GM18868 (cell line): Measurements from ENCODE around the gene SLC25A12.

Experiments used
- ATAC-seq: cut with Tn5 transposase; IDR thresholded peaks from one replicate; pipeline ENCODE4 v1.9.1; 2021; ENCODE audit warnings: mild to moderate bottlenecking, moderate library complexity; ENCODE audit not compliant: unreplicated experiment

The SLC25A12 gene

DNA sequence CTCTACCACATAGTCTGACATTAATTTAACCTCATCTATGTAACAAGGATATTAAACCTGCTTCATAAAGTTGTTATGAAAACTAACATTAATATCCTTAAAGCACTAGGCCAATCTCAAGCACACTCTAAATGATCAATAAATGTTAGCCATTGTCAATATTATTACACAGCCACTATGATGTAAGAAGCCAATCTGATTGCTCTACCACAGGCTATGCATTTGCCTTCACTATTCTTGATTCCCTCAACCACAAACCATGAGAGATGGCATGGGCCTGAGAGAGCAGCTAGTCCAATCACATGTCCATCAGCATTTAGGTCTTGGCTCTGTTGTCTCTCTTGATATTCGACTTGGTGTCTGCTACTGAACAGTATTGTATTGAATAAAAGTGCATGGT, 4.2 kb downstream of the SLC25A12 start:
- ATAC-seq = no peak

GRCh38 chr2:171889333-171889732, 4.7 kb downstream of the SLC25A12 start:
- no peak for ATAC-seq

GRCh38 chr2:171883275-171883893, 10.7 kb downstream of the SLC25A12 start:
- no peak for ATAC-seq

DNA sequence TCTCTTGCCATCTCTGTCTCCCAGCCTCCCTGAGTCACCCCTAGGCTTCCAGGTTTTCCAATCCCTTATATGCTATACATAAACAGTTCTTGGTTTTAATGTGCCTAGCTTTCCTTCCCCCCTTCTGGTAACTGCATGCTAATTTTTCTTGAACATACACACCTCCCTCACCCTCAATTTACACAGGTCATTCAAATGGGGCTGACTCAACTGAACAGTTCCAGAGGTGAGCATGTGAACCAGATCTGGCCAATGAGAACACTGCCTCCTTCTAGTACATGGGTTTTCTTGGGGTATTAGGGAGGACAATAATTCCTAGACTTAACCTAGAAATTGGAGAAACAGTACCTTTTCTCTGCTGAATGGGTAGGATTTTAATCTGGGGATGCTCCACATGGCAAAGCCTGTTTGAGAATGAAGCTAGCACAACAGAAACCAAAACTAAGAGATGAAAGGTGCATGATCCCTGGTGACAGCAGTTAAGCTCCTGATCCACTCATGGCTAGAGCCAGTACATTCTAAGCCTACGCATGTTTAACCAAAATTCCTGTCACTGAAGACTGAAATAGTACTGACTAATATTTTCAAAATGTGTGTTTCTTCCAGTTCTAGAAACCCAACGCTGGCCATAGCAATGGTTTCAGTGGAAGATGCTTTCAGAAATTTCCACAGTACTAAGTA, 11.8 kb downstream of the SLC25A12 start:
- no peak for ATAC-seq

GRCh38 chr2:171880774-171881173, 13.3 kb downstream of the SLC25A12 start:
- no peak for ATAC-seq

GRCh38 chr2:171879865-171880264, 14.2 kb downstream of the SLC25A12 start:
- ATAC-seq = no peak

GRCh38 chr2:171878481-171878993, 15.5 kb downstream of the SLC25A12 start:
- no peak for ATAC-seq

GRCh38 chr2:171874963-171875362, 19.1 kb downstream of the SLC25A12 start:
- ATAC-seq = no peak

DNA sequence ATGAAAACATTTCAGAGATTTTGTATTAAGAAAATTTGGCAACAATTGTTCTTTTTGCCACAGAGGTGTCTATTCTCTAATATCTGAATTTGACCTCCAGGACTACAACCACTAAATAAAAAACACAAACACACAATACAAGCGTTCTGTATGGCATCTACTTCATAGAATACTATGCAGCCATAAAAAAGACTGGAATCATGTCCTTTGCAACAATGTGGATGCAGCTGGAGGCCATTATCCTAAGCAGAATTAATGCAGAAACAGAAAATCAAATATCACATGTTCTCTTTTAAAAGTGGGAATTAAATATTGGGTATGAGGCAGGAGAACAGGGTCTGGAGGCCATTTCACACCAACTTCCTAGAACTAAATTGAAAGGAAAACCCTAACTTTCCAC, 19.5 kb downstream of the SLC25A12 start:
- ATAC-seq = no peak

DNA sequence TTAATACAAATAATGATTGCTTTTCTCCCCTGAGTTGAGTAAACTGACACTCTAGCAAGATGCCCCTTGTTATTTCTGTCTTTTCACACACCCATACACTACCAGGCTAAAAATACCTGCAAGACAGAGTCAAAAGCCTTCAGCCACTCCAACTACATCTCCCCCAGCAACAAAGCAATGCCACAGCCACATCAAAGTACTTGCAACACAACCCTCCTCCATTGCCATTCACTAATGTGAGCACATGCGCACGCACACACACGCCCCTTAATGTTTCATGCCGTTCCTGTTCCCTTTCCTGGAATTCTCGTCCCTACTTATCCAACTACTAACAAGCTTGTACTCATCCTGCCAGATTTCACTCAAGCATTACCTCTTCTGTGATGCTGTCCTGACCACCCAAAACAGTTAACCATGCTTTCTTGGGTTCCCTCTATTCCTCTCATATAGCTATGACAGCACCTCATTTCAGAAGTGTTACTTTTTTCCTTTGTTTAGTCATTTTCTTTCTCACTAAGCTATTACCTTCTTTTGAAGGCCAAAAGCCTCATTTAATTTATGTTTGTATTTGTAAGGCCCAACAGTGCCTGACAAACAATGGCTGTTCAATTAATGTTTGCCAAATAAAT, 29.6 kb downstream of the SLC25A12 start:
- no peak for ATAC-seq

GRCh38 chr2:171862501-171862900, 31.5 kb downstream of the SLC25A12 start:
- ATAC-seq = no peak

- ATAC-seq = no peak
Observed at GRCh38 chr2:171858397-171858958, 35.6 kb downstream of the SLC25A12 start.

DNA sequence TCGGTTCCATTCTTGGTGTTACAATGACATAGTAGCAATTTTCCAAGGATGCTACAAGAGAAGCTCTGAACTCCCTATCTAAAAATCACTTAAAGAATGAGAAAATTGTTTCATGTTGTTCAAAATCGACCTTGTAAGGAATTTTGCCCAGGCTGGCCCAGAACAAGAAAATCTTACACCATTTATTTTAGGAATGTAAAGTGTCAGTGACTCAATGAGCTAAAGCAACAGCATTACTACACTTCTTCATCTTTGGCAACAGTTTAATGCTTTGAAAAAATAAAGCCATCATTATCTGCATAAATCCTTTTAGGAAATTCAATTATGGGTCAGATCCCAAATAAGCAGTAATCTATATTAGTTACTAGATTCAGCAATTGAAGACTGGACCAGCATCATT, 38.6 kb downstream of the SLC25A12 start:
- no peak for ATAC-seq

- ATAC-seq = no peak
Observed at GRCh38 chr2:171852366-171852888, 41.6 kb downstream of the SLC25A12 start.

- ATAC-seq = no peak
Observed at GRCh38 chr2:171847627-171848026, 46.4 kb downstream of the SLC25A12 start.

- ATAC-seq = no peak
Observed at GRCh38 chr2:171846894-171847293, 47.1 kb downstream of the SLC25A12 start.

GRCh38 chr2:171841996-171842395, 52.0 kb downstream of the SLC25A12 start:
- no peak for ATAC-seq

DNA sequence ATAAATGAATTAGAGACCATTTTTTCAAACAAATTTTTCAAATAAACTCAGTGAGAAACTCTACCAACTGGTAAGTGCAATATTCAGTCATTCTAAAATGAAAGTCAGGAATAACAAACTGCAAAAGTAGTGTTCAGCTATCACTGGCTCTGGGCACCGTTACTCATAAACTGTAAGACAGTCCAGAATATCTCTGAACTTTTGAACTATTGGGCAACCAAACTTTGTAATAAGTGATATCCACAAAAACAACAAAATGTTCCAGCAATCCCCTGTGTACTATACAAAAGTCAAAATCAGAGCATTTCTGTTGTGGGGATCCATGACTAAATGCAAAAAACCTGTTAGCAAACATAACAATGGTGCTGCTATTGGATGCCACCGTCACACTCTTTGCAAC, 56.3 kb downstream of the SLC25A12 start:
- no peak for ATAC-seq

DNA sequence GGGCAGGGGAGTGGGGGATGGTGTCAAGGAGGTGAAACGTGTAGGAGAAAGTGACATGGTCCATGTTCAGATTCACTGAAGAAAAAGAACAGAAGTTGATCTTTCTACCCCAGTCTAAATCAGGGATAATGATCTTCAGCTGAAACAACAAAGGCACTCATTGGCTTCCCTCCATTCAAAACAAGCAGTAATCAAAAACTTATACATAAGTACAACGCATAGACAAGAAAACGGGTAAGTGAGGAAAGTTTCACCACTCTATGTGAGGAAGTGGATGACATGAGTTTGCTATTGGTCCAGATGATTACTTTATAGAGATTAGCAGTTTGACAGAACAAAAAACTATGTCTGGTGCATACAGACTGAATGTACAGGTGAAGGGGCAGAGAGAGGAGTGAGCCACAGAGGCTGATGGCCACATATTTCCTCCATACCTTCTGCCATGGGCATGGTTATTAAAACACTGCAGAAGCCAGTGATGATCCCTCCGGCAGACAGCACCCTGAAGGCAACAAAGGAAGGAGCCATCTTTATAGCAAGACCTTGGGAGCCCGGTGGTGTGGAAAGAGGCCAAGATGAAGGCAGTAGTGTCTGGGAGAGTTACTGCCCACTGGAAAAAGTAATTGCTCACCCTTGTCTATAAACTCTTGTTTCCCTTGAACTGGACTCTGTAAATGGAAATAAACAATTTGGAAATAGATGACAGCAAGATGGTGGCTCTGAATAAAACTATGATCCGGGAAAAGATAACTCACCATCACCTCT, 57.7 kb downstream of the SLC25A12 start:
- no peak for ATAC-seq

DNA sequence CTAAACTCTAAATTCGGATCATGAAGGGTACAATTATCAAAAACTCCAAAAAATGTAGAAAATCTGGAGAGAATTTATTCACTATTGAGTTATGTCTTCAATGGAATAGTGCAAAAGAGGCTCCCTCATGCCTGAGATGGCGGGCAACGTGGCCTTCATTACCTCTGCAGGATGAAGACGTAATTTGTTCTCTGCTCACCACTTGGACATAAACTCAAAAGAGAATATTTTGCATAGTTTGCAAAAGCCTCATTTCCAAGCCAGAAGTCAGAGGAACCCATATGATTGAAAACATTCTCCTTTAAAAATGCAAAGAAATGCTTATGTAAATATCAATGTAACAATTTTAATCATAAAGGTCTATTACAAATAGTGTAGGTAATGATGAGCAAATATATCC, 58.7 kb downstream of the SLC25A12 start:
- no peak for ATAC-seq

GRCh38 chr2:171834286-171834685, 59.8 kb downstream of the SLC25A12 start:
- ATAC-seq = no peak
